Measurements from ENCODE around the gene METTL2A.
"Not testable (repeated sequence)": the region's sequence is repeated elsewhere in the genome, so short reads cannot be mapped to it uniquely, and the experiment has no call there.

METTL2A gene

DNA sequence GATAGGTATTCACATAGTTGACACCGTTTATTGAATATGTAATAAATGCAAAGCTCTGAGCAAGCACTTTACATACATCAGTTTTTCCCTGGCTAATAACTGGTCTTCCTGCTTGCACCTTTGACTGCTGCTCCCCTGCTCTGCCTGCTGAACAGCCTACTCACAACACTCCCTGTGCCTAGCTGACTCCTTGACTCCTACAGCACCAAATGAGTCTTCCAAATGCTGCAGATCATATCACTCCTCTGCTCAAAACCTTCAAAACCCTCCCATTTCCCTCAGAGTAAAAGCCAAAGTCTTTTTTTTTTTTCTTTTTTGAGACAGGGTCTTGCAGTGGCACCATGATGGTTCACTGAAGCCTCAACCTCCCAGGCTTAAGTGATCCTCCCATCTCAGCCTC lies 24.8 kb upstream of the METTL2A start:
- TF ChIP-seq, protein P1, sequence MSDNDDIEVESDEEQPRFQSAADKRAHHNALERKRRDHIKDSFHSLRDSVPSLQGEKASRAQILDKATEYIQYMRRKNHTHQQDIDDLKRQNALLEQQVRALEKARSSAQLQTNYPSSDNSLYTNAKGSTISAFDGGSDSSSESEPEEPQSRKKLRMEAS (IDR thresholded peaks at IDR 0.05; ENCODE audit: low read depth, low read length): no peak
- TF ChIP-seq POLR2A (IDR thresholded peaks at IDR 0.05; ENCODE audit: extremely low read depth, insufficient read length) (no peak), MYC (IDR thresholded peaks at IDR 0.05; ENCODE audit: low read depth, low read length) (no peak)
- TF ChIP-seq, protein P2, sequence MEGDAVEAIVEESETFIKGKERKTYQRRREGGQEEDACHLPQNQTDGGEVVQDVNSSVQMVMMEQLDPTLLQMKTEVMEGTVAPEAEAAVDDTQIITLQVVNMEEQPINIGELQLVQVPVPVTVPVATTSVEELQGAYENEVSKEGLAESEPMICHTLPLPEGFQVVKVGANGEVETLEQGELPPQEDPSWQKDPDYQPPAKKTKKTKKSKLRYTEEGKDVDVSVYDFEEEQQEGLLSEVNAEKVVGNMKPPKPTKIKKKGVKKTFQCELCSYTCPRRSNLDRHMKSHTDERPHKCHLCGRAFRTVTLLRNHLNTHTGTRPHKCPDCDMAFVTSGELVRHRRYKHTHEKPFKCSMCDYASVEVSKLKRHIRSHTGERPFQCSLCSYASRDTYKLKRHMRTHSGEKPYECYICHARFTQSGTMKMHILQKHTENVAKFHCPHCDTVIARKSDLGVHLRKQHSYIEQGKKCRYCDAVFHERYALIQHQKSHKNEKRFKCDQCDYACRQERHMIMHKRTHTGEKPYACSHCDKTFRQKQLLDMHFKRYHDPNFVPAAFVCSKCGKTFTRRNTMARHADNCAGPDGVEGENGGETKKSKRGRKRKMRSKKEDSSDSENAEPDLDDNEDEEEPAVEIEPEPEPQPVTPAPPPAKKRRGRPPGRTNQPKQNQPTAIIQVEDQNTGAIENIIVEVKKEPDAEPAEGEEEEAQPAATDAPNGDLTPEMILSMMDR (IDR thresholded peaks at IDR 0.05; ENCODE audit: low read depth, low read length): no peak

DNA sequence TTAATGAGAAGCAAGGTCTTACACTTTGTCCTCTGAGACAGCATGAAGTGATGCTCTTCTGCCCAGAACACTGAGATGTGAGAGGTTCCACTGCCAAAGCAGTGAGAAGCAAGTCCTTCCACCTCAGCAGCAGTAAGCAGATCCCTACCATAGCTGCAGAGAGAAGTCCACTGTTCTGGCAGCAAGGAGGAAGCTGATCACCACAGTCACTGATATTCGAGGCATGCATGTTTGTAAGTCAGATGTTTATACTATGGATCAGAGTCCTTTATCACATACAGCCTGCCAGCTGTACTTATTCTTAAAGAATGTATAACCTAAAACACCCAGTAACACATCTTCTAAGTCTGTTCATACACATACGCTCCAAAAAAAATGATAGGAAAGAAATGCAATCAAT lies 18.2 kb upstream of the METTL2A start:
- no peak overlapping the region for H3K4me3 ChIP-seq (ENCODE audit: low read depth, low read length)
- DNase-seq (ENCODE audit: low read depth): no peak
- TF ChIP-seq, protein P1 (IDR thresholded peaks at IDR 0.05; ENCODE audit: low read depth, low read length): no peak
- TF ChIP-seq, protein P2 (IDR thresholded peaks at IDR 0.05; ENCODE audit: low read depth, low read length): no peak
- TF ChIP-seq POLR2A (IDR thresholded peaks at IDR 0.05; ENCODE audit: extremely low read depth, insufficient read length) (no peak), MYC (IDR thresholded peaks at IDR 0.05; ENCODE audit: low read depth, low read length) (no peak)

More for the DNA sequence above, 24.8 kb upstream of the METTL2A start:
- no peak for DNase-seq (ENCODE audit: low read depth)
- H3K4me3 ChIP-seq (ENCODE audit: low read depth, low read length): no peak overlapping the region

DNA sequence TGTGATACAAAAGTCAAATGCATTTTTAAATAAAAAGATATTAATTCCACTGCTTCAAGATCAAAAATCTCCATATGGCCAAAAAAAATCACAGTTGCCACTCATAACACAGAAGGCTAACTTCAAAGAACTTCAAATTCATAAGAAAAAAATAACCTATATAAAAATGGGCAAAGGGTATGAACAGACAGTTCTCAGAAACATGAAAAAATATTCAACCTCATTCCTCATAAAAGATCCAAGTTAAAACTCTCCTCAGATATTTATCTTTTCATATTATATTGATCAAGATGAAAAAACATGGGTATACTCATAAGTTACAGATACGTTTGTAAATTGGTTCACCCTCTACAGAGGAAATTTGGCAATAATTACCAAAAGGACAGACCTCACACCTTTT lies 10.6 kb upstream of the METTL2A start:
- H3K4me3 ChIP-seq (ENCODE audit: low read depth, low read length); DNase-seq (ENCODE audit: low read depth): not testable (repeated sequence)

DNA sequence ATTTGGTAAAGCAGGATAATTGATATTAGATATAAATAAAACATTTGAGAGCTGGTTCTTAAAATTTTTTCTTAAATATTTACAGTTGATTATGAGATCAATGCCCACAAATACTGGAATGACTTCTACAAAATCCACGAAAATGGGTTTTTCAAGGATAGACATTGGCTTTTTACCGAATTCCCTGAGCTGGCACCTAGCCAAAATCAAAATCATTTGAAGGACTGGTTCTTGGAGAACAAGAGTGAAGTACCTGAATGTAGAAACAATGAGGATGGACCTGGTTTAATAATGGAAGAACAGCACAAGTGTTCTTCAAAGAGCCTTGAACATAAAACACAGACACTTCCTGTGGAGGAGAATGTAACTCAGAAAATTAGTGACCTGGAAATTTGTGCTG lies 2.5 kb downstream of the METTL2A start:
- not testable (repeated sequence) for DNase-seq (ENCODE audit: low read depth)

DNA sequence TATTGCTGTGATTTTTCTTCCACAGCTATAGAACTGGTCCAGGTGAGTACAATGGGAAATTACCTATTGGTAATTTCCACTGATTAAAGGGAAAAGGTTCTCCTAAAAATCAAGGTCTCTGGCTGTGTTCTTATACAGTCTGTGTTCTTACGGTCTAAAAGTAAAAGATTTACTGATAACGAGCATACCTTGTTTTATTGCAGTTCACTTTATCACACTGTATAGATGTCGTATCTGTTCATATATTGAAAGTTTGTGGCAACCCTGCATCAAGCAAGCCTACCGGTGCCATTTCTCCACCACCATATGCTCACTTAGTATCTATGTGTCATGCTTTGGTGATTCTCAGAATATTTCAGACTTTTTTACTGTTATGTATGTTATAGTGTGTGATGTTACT lies 11.6 kb downstream of the METTL2A start:
- not testable (repeated sequence) for H3K4me3 ChIP-seq (ENCODE audit: low read depth, low read length); DNase-seq (ENCODE audit: low read depth)

More for the DNA sequence above, 2.5 kb downstream of the METTL2A start:
- not testable (repeated sequence) for H3K4me3 ChIP-seq (ENCODE audit: low read depth, low read length)

DNA sequence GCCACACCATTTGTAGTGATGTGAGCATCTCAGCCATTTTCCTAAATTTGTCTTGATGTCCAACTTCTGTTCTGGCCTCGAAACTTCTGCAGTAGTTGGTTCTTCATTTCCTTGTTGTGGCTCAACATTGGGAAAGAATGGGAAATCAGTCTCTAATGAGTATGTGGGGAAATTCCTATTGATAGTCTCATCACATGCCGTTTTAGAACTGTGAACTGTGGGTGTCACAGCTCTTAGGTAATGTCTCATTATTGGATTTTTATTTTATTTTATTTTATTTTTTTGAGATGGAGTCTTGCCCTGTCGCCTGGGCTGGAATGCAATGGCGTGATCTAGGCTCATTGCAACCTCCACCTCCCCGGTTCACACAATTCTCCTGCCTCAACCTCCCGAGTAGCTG lies 17.5 kb downstream of the METTL2A start:
- H3K4me3 ChIP-seq (ENCODE audit: low read depth, low read length); DNase-seq (ENCODE audit: low read depth): not testable (repeated sequence)

DNA sequence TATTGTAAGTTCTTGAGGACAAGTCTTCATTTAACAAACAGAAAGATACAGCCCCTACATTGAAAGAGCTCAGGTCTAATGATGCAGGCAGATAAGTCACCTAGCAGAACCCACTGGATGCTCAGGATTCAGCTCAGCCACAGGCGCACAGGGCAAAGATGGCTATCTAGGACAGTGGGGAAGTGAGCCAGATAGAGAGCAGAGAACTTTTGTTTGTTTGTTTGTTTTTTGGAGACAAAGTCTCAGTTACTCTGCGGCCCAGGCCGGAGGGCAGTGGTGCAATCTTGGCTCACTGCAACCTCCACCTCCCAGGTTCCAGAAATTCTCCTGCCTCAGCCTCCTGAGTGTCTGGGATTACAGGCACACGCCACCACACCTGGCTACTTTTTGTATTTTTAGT lies 20.4 kb downstream of the METTL2A start:
- no peak overlapping the region for H3K4me3 ChIP-seq (ENCODE audit: low read depth, low read length)
- DNase-seq (ENCODE audit: low read depth): no peak
- TF ChIP-seq, protein P2 (IDR thresholded peaks at IDR 0.05; ENCODE audit: low read depth, low read length): no peak
- no peak for TF ChIP-seq MYC (IDR thresholded peaks at IDR 0.05; ENCODE audit: low read depth, low read length)
- TF ChIP-seq, protein P1 (IDR thresholded peaks at IDR 0.05; ENCODE audit: low read depth, low read length): no peak
- no peak for TF ChIP-seq POLR2A (IDR thresholded peaks at IDR 0.05; ENCODE audit: extremely low read depth, insufficient read length)

DNA sequence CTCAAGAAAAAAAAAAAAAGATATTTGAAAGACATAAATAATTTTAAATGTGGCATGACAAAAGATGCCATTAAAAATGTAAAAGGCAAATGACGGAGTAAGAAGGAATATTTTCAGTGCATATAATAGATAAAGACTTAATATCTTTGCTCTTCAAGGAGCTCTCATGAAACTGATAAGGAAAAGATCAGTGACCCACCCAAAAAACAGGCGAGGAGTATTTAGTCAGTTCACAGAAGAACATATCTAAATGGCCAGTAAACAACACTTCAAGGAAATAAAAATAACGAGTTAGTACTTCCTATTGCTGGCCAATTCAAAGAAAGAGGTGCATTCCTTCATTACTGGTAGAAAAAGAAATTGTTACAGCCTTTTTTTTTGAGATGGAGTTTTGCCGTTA lies 22.1 kb downstream of the METTL2A start:
- H3K4me3 ChIP-seq (ENCODE audit: low read depth, low read length); DNase-seq (ENCODE audit: low read depth): not testable (repeated sequence)

DNA sequence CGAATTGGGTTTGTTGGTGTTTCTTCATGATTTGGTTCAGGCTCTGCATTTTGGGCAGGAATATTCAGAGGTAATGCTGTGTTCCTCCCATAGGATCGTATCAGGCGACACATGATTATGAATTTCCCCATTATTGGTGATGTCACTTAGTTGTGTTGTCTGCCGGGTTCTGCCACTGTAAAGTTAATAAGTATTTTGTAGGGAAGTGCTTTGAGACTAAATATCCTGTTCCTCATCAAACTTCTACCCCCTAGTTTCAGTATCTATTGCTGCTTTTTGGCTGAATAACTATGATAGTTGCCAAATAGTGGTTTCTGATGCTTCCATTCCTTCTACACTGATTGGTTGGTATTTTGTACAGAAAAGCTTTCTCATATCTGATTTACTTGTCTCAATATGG lies 28.5 kb downstream of the METTL2A start:
- H3K4me3 ChIP-seq (ENCODE audit: low read depth, low read length); DNase-seq (ENCODE audit: low read depth): not testable (repeated sequence)

DNA sequence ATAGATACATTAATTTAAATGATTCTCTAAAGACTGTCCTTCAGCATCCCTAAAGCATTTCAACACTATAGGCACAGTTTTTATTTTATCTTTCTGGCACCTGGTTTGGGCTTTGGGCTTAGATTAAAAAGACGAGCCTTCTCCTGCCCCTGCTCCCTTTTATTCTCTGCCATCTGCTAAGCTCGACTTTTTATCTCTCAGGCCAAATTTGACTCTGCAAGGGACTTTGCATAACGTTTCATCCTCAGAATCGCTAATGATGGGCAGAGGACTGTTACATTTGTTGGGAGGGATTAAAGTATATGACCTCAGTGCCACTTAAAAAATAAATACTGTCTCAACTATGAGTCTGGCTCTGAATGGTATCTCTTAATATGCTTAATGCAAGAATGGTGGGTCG lies 29.3 kb downstream of the METTL2A start:
- DNase-seq (ENCODE audit: low read depth); H3K4me3 ChIP-seq (ENCODE audit: low read depth, low read length): not testable (repeated sequence)

DNA sequence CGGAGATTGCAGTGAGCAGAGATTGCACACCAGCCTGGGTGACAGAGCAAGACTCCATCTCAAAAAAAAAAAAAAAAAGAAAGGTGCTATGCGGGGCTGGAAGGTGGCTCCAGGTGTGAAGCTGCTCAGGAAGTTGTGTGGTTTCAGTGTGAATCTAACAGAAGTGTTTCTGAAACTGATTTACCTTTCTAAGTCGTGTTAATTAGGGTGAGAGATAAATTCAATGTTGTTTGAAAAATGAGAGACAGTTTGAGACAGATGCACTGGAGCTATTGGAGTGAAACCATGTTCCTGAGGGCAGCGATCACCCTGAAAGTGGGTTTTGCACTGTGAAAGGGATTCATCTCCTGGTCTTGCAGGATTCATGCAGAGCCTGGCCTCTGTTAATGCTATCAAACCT lies 30.0 kb downstream of the METTL2A start:
- not testable (repeated sequence) for DNase-seq (ENCODE audit: low read depth); H3K4me3 ChIP-seq (ENCODE audit: low read depth, low read length)

DNA sequence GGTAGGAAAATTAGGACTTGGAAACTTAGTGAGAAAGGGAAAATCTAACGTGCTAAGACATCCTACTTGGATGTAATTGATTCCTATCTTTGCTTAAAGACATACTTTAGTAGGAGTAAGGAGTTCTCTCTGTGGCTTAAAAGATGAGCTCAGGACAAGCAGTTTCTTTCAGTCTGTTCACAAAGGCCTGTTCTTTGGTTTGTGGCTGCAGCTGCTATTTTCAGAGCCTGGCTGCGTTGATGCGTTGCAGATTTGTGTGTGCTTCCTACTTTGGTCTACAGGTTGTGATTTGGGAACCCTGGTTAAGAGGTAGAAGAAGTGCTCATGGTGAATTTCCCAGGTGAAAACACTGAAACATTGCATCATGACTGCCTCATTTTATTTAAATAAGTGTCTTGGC lies 30.4 kb downstream of the METTL2A start:
- not testable (repeated sequence) for DNase-seq (ENCODE audit: low read depth)

More for the DNA sequence above, 30.4 kb downstream of the METTL2A start:
- H3K4me3 ChIP-seq (ENCODE audit: low read depth, low read length): not testable (repeated sequence)
